GM18870 (cell line): ENCODE measurements around the gene SEPTIN2.
A peak's percentile ranks its signal among the peaks of the same experiment; 100 is the strongest.
"Not testable (repeated sequence)": the region's sequence is repeated elsewhere in the genome, so short reads cannot be mapped to it uniquely, and the experiment has no call there.

Experiments
- ATAC-seq: cut with Tn5 transposase; IDR thresholded peaks from one replicate; pipeline ENCODE4 v1.9.1; 2021; ENCODE audit warnings: moderate library complexity; ENCODE audit not compliant: unreplicated experiment

SEPTIN2 gene

GRCh38 chr2:241312082-241312481 is 3.6 kb upstream of the SEPTIN2 start:
- no peak for ATAC-seq

- ATAC-seq: no peak
These were observed 2.1 kb upstream of the SEPTIN2 start for GRCh38 chr2:241313543-241314095.

GRCh38 chr2:241314226-241315092 is 1.3 kb upstream of the SEPTIN2 start:
- no peak for ATAC-seq

GRCh38 chr2:241315093-241315878 is 439 bp upstream of the SEPTIN2 start, which contains the start of gene HDLBP:
HDLBP (minus strand) TSS chr2:241315672; CDS start chr2:241266869, 48,803 bp downstream.
- peak; percentile 51 for ATAC-seq

GRCh38 chr2:241316825-241317224 is 1.1 kb downstream of the SEPTIN2 start:
- ATAC-seq: no peak

- no peak for ATAC-seq
These were observed 1.7 kb downstream of the SEPTIN2 start for GRCh38 chr2:241317391-241317790.

GRCh38 chr2:241318830-241319229 is 3.1 kb downstream of the SEPTIN2 start:
- not testable (repeated sequence) for ATAC-seq

- ATAC-seq: no peak
These were observed 4.7 kb downstream of the SEPTIN2 start for GRCh38 chr2:241320394-241320793.

GRCh38 chr2:241321033-241321432 is 5.3 kb downstream of the SEPTIN2 start:
- no peak for ATAC-seq

- ATAC-seq: no peak
These were observed 6.2 kb downstream of the SEPTIN2 start for GRCh38 chr2:241321886-241322285.

- no peak for ATAC-seq
These were observed 8.1 kb downstream of the SEPTIN2 start for GRCh38 chr2:241323778-241324177.

- no peak for ATAC-seq
These were observed 9.1 kb downstream of the SEPTIN2 start for GRCh38 chr2:241324775-241325174.

GRCh38 chr2:241325257-241325656 is 9.5 kb downstream of the SEPTIN2 start:
- no peak for ATAC-seq

- no peak for ATAC-seq
These were observed 14.2 kb downstream of the SEPTIN2 start for GRCh38 chr2:241329669-241330615.

GRCh38 chr2:241330616-241330981 is 14.9 kb downstream of the SEPTIN2 start:
- ATAC-seq: no peak

- ATAC-seq: no peak
These were observed 19.1 kb downstream of the SEPTIN2 start for GRCh38 chr2:241334813-241335212.

- no peak for ATAC-seq
These were observed 24.3 kb downstream of the SEPTIN2 start for GRCh38 chr2:241339839-241340630.

GRCh38 chr2:241340631-241341163 is 25.0 kb downstream of the SEPTIN2 start:
- no peak for ATAC-seq

- no peak for ATAC-seq
These were observed 29.4 kb downstream of the SEPTIN2 start for GRCh38 chr2:241344925-241345651.
